HEK293 (cell line): ENCODE results near the gene SELENOM.

Experiments used
- CTCF ChIA-PET: fragments of 350-600 bp; formaldehyde crosslinking; extraction: SDS; loops from one replicate; lab custom pipeline; 2021; ENCODE audit warnings: antibody characterized with exemption; lab: Yijun Ruan, JAX
- POLR2A ChIA-PET: fragments of 300-600 bp; formaldehyde crosslinking; extraction: SDS; loops from one replicate; lab custom pipeline; 2020; ENCODE audit warnings: antibody characterized with exemption, inconsistent platforms; lab: Yijun Ruan, JAX
- H3K27ac ChIP-seq: fragments of 200-500 bp; sonication (Bioruptor generic); 2 replicates; pipeline ENCODE4 v1.5.1; 2014; ENCODE audit warnings: low read depth, low read length, control low read depth, inconsistent platforms; ENCODE audit errors: extremely low read depth
- H3K36me3 ChIP-seq, 2 experiments: fragments of 200-500 bp in 1 of 2; sonication (Bioruptor generic) in 1 of 2; 1 replicate in 1 of 2; 2 replicates in 1 of 2; pipeline ENCODE4 v1.5.1; 2014 to 2017; ENCODE audit warnings: inconsistent platforms in 2 of 2, low read length in 2 of 2; ENCODE audit not compliant: control insufficient read depth in 2 of 2, insufficient read depth in 1 of 2
- H3K4me1 ChIP-seq: fragments of 200-500 bp; sonication (Bioruptor generic); 2 replicates; pipeline ENCODE4 v1.5.1; 2014; ENCODE audit warnings: mild to moderate bottlenecking, low read length, inconsistent platforms; ENCODE audit not compliant: control insufficient read depth, insufficient read depth
- H3K4me3 ChIP-seq: 2 replicates; pipeline ENCODE4 v1.5.1; 2011; ENCODE audit warnings: low read depth, mild to moderate bottlenecking, control low read depth, low read length, moderate library complexity
- H3K9me3 ChIP-seq: fragments of 200-500 bp; sonication (Bioruptor generic); 2 replicates; pipeline ENCODE4 v1.5.1; 2014; ENCODE audit warnings: low read depth, low read length, inconsistent platforms; ENCODE audit not compliant: control insufficient read depth, insufficient read depth
- HOXC10 ChIP-seq: sonication (generic); formaldehyde crosslinking; IDR thresholded peaks from 2 replicates; pipeline ENCODE4 v1.8.1; 2023; ENCODE audit warnings: mild to moderate bottlenecking, missing genetic modification reagents
- INSM2 ChIP-seq: fragments of 450-650 bp; formaldehyde crosslinking; IDR thresholded peaks from 2 replicates; pipeline ENCODE4 v1.5.1; 2016; ENCODE audit warnings: missing biosample characterization, missing genetic modification characterization
- MEIS1 ChIP-seq: sonication (generic); formaldehyde crosslinking; IDR thresholded peaks from 2 replicates; pipeline ENCODE4 v1.8.1; 2022; ENCODE audit warnings: missing genetic modification reagents, mild to moderate bottlenecking, borderline replicate concordance
- MYNN ChIP-seq: fragments of 450-650 bp; formaldehyde crosslinking; IDR thresholded peaks from 2 replicates; pipeline ENCODE4 v1.5.1; 2016; ENCODE audit warnings: missing biosample characterization, missing genetic modification characterization, borderline replicate concordance
- OVOL3 ChIP-seq: fragments of 450-650 bp; formaldehyde crosslinking; IDR thresholded peaks from 2 replicates; pipeline ENCODE4 v1.5.1; 2016; ENCODE audit warnings: missing biosample characterization, missing genetic modification characterization
- REPIN1 ChIP-seq: fragments of 450-650 bp; formaldehyde crosslinking; IDR thresholded peaks from 2 replicates; pipeline ENCODE4 v1.5.1; 2017; ENCODE audit warnings: missing biosample characterization, missing genetic modification characterization, low read depth
- WT1 ChIP-seq: fragments of 450-650 bp; formaldehyde crosslinking; IDR thresholded peaks from 2 replicates; pipeline ENCODE4 v1.5.1; 2016; ENCODE audit warnings: missing biosample characterization, missing genetic modification characterization
- ZBTB17 ChIP-seq: fragments of 450-650 bp; formaldehyde crosslinking; IDR thresholded peaks from 2 replicates; pipeline ENCODE4 v1.5.1; 2016; ENCODE audit warnings: missing biosample characterization, missing genetic modification characterization
- ZBTB20 ChIP-seq: fragments of 450-650 bp; formaldehyde crosslinking; IDR thresholded peaks from 2 replicates; pipeline ENCODE4 v1.5.1; 2016; ENCODE audit warnings: missing biosample characterization, missing genetic modification characterization
- ZBTB7A ChIP-seq: fragments of 450-650 bp; formaldehyde crosslinking; IDR thresholded peaks from 2 replicates; pipeline ENCODE4 v1.5.1; 2016; ENCODE audit warnings: low read depth, missing biosample characterization, missing genetic modification characterization
- ZNF10 ChIP-seq: fragments of 450-650 bp; formaldehyde crosslinking; IDR thresholded peaks from 2 replicates; pipeline ENCODE4 v1.5.1; 2017; ENCODE audit warnings: missing biosample characterization, missing genetic modification characterization
- ZNF221 ChIP-seq: fragments of 450-650 bp; formaldehyde crosslinking; IDR thresholded peaks from 2 replicates; pipeline ENCODE4 v1.5.1; 2017; ENCODE audit warnings: missing biosample characterization, missing genetic modification characterization, borderline replicate concordance
- ZNF266 ChIP-seq: fragments of 450-650 bp; formaldehyde crosslinking; IDR thresholded peaks from 2 replicates; pipeline ENCODE4 v1.5.1; 2016; ENCODE audit warnings: missing biosample characterization, missing genetic modification characterization, low read depth
- ZNF292 ChIP-seq: fragments of 450-650 bp; formaldehyde crosslinking; IDR thresholded peaks from 2 replicates; pipeline ENCODE4 v1.5.1; 2016; ENCODE audit warnings: low read depth, missing biosample characterization, missing genetic modification characterization, borderline replicate concordance
- ZNF335 ChIP-seq: fragments of 450-650 bp; formaldehyde crosslinking; conservative IDR thresholded peaks from 2 replicates; pipeline ENCODE4 v1.5.1; 2016; ENCODE audit warnings: missing biosample characterization, missing genetic modification characterization
- ZNF354C ChIP-seq: fragments of 450-650 bp; formaldehyde crosslinking; IDR thresholded peaks from 2 replicates; pipeline ENCODE4 v1.5.1; 2016; ENCODE audit warnings: missing biosample characterization, missing genetic modification characterization, low read depth, borderline replicate concordance
- ZNF37A ChIP-seq: fragments of 450-650 bp; IDR thresholded peaks from 2 replicates; pipeline ENCODE4 v1.5.1; 2018; ENCODE audit warnings: missing biosample characterization, missing genetic modification characterization
- ZNF423 ChIP-seq: fragments of 450-650 bp; formaldehyde crosslinking; IDR thresholded peaks from 2 replicates; pipeline ENCODE4 v1.5.1; 2016; ENCODE audit warnings: missing biosample characterization, missing genetic modification characterization
- ZNF433 ChIP-seq: fragments of 450-650 bp; formaldehyde crosslinking; IDR thresholded peaks from 2 replicates; pipeline ENCODE4 v1.5.1; 2016; ENCODE audit warnings: missing biosample characterization, missing genetic modification characterization, low read depth
- ZNF488 ChIP-seq: fragments of 450-650 bp; formaldehyde crosslinking; IDR thresholded peaks from 2 replicates; pipeline ENCODE4 v1.5.1; 2016; ENCODE audit warnings: missing biosample characterization, missing genetic modification characterization
- ZNF514 ChIP-seq: fragments of 450-650 bp; formaldehyde crosslinking; IDR thresholded peaks from 2 replicates; pipeline ENCODE4 v1.5.1; 2016; ENCODE audit warnings: missing biosample characterization, missing genetic modification characterization
- ZNF530 ChIP-seq: fragments of 450-650 bp; formaldehyde crosslinking; IDR thresholded peaks from 2 replicates; pipeline ENCODE4 v1.5.1; 2016; ENCODE audit warnings: low read depth, missing biosample characterization, missing genetic modification characterization
- ZNF555 ChIP-seq: fragments of 450-650 bp; formaldehyde crosslinking; conservative IDR thresholded peaks from 2 replicates; pipeline ENCODE4 v1.5.1; 2017; ENCODE audit warnings: missing biosample characterization, mild to moderate bottlenecking, missing genetic modification characterization, inconsistent platforms
- ZNF560 ChIP-seq: fragments of 450-650 bp; formaldehyde crosslinking; IDR thresholded peaks from 2 replicates; pipeline ENCODE4 v1.5.1; 2017; ENCODE audit warnings: missing biosample characterization, missing genetic modification characterization, borderline replicate concordance
- ZNF621 ChIP-seq: fragments of 450-650 bp; formaldehyde crosslinking; IDR thresholded peaks from 2 replicates; pipeline ENCODE4 v1.5.1; 2017; ENCODE audit warnings: missing biosample characterization, missing genetic modification characterization
- ZNF623 ChIP-seq: fragments of 450-650 bp; formaldehyde crosslinking; IDR thresholded peaks from 2 replicates; pipeline ENCODE4 v1.5.1; 2016; ENCODE audit warnings: missing biosample characterization, missing genetic modification characterization
- ZNF658 ChIP-seq: fragments of 450-650 bp; formaldehyde crosslinking; IDR thresholded peaks from 2 replicates; pipeline ENCODE4; 2016; ENCODE audit warnings: missing biosample characterization, missing genetic modification characterization
- ZNF701 ChIP-seq: fragments of 450-650 bp; formaldehyde crosslinking; IDR thresholded peaks from 2 replicates; pipeline ENCODE4 v1.5.1; 2016; ENCODE audit warnings: missing biosample characterization, missing genetic modification characterization
- ZNF747 ChIP-seq: fragments of 450-650 bp; formaldehyde crosslinking; IDR thresholded peaks from 2 replicates; pipeline ENCODE4 v1.5.1; 2016; ENCODE audit warnings: missing biosample characterization, missing genetic modification characterization
- ZNF776 ChIP-seq: fragments of 450-650 bp; formaldehyde crosslinking; IDR thresholded peaks from 2 replicates; pipeline ENCODE4 v1.5.0; 2017; ENCODE audit warnings: missing biosample characterization, missing genetic modification characterization, borderline replicate concordance
- ZNF830 ChIP-seq: fragments of 450-650 bp; IDR thresholded peaks from 2 replicates; pipeline ENCODE4 v1.5.0; 2018; ENCODE audit warnings: missing biosample characterization, missing genetic modification characterization, low read depth, mild to moderate bottlenecking, moderate library complexity
- ZSCAN23 ChIP-seq: fragments of 450-650 bp; formaldehyde crosslinking; IDR thresholded peaks from 2 replicates; pipeline ENCODE4 v1.5.1; 2016; ENCODE audit warnings: missing biosample characterization, missing genetic modification characterization
- ZSCAN30 ChIP-seq: fragments of 450-650 bp; IDR thresholded peaks from 2 replicates; pipeline ENCODE4 v1.5.1; 2018; ENCODE audit warnings: missing biosample characterization, mild to moderate bottlenecking, missing genetic modification characterization, moderate library complexity

The SELENOM gene

GRCh38 chr22:31136711-31137110 is 29.3 kb upstream of the SELENOM start:
- TF ChIP-seq ZNF621 = no peak
- no peak for TF ChIP-seq MEIS1 (CRISPR knock-in tag)
- no peak for TF ChIP-seq ZNF433 (tag by site-specific recombination)
- no peak for TF ChIP-seq ZSCAN30 (tag by site-specific recombination)
- no peak for TF ChIP-seq HOXC10 (CRISPR knock-in tag)
- TF ChIP-seq ZNF747 (tag by site-specific recombination) = no peak
- no peak for TF ChIP-seq REPIN1 (tag by site-specific recombination)
- no peak for TF ChIP-seq ZBTB7A (tag by site-specific recombination)
- no peak for TF ChIP-seq ZNF560 (tag by site-specific recombination)
- TF ChIP-seq ZNF354C = no peak
- TF ChIP-seq ZNF221 (tag by site-specific recombination) = no peak
- TF ChIP-seq ZNF514 = no peak
- no peak for TF ChIP-seq INSM2 (tag by site-specific recombination)
- TF ChIP-seq WT1 = no peak
- TF ChIP-seq ZNF37A (tag by site-specific recombination) = no peak
- no peak for TF ChIP-seq ZBTB17
- TF ChIP-seq, all 188 proteins: peak for 0
- ChIA-PET POLR2A (interaction anchor here (1.4 kb wide), 1 partner anchor 14 kb away, joined by 3 read pairs; the partner anchor contains the start of gene INPP5J), CTCF (interaction anchor here (0.7 to 2.5 kb wide), 3 partner anchors 12 to 29 kb away, joined by 4 to 15 read pairs (median 10); partner anchors contain the start of gene SELENOM)
- H3K4me1 ChIP-seq = peaks cover 4% of the 10 kb centered on the region
- no peak overlapping the region for H3K27ac ChIP-seq
- H3K4me3 ChIP-seq = no peak overlapping the region
- peaks cover 0 to 3% of the 10 kb centered on the region in 2 experiments; a peak in 1 of 3 replicates for H3K36me3 ChIP-seq
- H3K9me3 ChIP-seq = no peaks in the 10 kb centered on the region

- POLR2A ChIA-PET = interaction anchor here (0.8 to 1.4 kb wide), 2 partner anchors 14 to 24 kb away, joined by 3 read pairs; partner anchors contain the start of genes INPP5J and RNF185
- CTCF ChIA-PET = interaction anchor here (0.6 to 2.5 kb wide), 4 partner anchors 13 to 28 kb away, joined by 3 to 15 read pairs (median 7); partner anchors contain the start of gene SELENOM
Measured at GRCh38 chr22:31136155-31136554, 28.8 kb upstream of the SELENOM start.

GRCh38 chr22:31135706-31136105 is 28.3 kb upstream of the SELENOM start:
- Histone ChIP-seq H3K36me3 (peaks cover 0 to 3% of the 10 kb centered on the region in 2 experiments; a peak in 2 of 3 replicates), H3K27ac (no peak overlapping the region), H3K4me3 (no peak overlapping the region), H3K4me1 (peaks cover 7% of the 10 kb centered on the region), H3K9me3 (no peaks in the 10 kb centered on the region)
- POLR2A ChIA-PET = interaction anchor here (0.8 to 1.4 kb wide), 2 partner anchors 13 to 24 kb away, joined by 3 read pairs; partner anchors contain the start of genes INPP5J and RNF185
- CTCF ChIA-PET = interaction anchor here (0.5 to 2.5 kb wide), 4 partner anchors 13 to 660 kb away, joined by 3 to 15 read pairs (median 6); partner anchors contain the start of gene SELENOM
- TF ChIP-seq ZNF423 (tag by site-specific recombination) (no peak), ZNF335 (tag by site-specific recombination) (no peak), ZNF830 (no peak), ZNF701 (no peak), ZNF292 (tag by site-specific recombination) (no peak), ZNF488 (tag by site-specific recombination) (no peak), ZNF266 (tag by site-specific recombination) (no peak), ZBTB20 (tag by site-specific recombination) (no peak), ZNF10 (no peak), MYNN (no peak), ZNF776 (tag by site-specific recombination) (no peak), ZNF623 (tag by site-specific recombination) (no peak), ZNF555 (tag by site-specific recombination) (no peak), ZNF658 (no peak)

More at GRCh38 chr22:31136155-31136554, 28.8 kb upstream of the SELENOM start:
- H3K36me3 ChIP-seq = peaks cover 0 to 3% of the 10 kb centered on the region in 2 experiments; a peak in 2 of 3 replicates
- TF ChIP-seq ZNF292 (tag by site-specific recombination) = no peak
- no peak for TF ChIP-seq ZSCAN23 (tag by site-specific recombination)
- no peak for TF ChIP-seq ZNF530
- TF ChIP-seq OVOL3 (tag by site-specific recombination) = no peak
- TF ChIP-seq ZNF514 = no peak
- H3K4me3 ChIP-seq = no peak overlapping the region
- no peak overlapping the region for H3K27ac ChIP-seq
- H3K9me3 ChIP-seq = no peaks in the 10 kb centered on the region
- peaks cover 7% of the 10 kb centered on the region for H3K4me1 ChIP-seq
